Left ventricle myocardium superior (tissue), 1 donor: ENCODE measurements around the gene MAB21L3. TPM values are rescaled to one million over a fixed set of nuclear protein-coding genes. Genes with fewer than 3 reads are reported as not detected.

Experiments
- ATAC-seq: fragments of 200-7000 bp; cut with Tn5 transposase; one replicate; pipeline ENCODE4 v1.9.1; 2020; ENCODE audit warnings: mild to moderate bottlenecking, moderate library complexity
- DNase-seq: peaks from one replicate; pipeline ENCODE4 v3.0.0-alpha.2; 2020
- intact Hi-C: fragments of 100-400 bp; cut with micrococcal nuclease; formaldehyde crosslinking; loops from one replicate; pipeline ENCODE4 v1.11.0; 2022
- long read RNA-seq: library from polyadenylated mRNA; unstranded; transcript quantifications from one replicate; pipeline ENCODE4 v2.0.0, GENCODE V29; 2021
- total RNA-seq: library from RNA; stranded (reverse); fragmentation: NEBNext Ultra II Directional; extraction: Animal tissue kit (Norgen Biotek cat#: 25700); gene quantifications from one replicate; pipeline ENCODE4 v1.2.1, GENCODE V29; 2021
- donor health status: DM: no; HTN: yes; CAD: no; lungs with severe emphysema.

The MAB21L3 gene
- not detected for total RNA-seq
- long read RNA-seq: 0 reads

DNA sequence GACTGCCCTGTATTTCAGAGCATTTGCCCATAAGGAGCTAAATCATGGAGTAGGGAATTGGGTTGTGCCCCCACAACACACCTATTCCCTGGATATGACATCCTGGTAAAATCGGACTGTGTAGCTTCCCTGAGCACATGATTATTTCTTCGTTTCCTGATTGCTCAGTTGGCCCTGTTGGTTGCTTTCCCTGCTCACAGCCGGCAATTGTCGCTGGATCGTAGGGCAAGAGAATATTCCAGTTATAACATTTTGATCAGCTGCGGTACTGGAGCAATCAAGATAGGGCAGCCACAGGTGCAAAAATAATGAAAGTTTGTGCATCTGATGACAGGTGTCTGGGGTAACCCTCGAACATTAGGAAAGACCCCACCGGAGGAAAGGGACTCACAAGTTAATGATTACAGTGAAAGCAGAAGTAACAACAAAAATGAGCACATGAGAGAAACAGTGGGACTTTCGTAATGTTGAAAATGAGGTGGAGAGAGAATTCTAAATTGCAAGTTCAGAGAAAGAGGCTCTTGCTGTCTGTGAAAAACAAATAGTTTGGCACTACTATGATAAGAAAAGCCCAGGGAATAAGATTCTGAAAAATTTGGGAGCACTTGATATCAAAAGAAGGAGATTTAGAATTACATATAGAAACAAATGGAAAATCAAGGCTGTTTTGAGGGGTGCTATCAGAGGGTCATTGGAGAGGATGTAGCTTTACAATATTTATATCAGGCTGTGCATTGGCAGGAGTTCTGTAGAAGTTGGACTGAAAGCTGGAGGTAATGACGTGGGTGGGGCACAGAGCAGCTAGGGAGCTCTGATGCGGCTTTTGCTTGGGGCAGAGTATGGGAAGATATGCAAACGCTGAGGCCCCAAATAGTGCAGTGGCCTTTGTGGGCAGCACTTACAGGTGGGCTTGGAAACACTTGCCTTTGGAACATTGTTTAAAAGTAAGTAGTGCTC lies at the start of gene MAB21L3:
Gene MAB21L3, plus strand, starts transcription at position 833 of the 957 bp plus-strand sequence. CDS start 1,217 bp downstream, outside the sequence.
- ATAC-seq: peak; percentile 47
- intact Hi-C loops: no loop called here
- no peak for DNase-seq

DNA sequence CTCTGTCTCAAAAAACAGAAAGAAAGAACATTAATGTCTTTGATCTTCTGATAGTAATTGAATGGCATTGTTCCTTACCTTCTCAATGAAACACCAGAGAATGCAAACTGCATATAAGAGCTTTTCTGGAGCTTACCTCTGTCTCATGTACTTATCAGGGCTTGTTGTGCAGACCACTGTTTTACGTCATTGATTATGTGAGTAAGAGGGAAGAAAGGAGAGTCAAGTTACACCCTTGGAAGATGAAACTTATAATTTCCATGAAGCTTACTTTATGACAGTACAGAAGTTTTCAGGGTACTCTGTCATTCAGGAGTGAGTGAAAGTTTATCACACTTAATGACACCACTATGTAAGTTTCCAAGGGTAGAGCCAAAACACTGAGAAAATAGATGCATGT lies 49.0 kb upstream of the MAB21L3 start:
- no peak for DNase-seq
- no peak for ATAC-seq
- intact Hi-C loops: no loop called here

DNA sequence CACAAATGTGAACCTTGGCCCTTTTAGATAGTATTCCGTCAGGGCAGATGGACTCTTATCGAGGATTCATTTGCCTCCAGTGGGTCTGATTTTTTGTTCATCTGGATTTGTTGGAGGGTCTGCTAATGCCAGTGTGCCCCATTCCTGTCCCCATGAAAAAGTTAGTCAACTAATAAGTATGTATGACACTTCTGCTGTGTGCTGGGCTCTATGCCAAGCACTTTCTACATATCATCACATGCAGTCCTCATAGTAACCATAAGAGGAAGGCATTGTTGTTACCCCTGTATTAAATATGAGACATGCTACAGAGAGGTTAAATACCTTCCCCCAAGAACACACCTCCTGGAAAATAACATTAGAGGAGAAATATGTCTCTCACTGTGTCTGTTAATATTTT lies 46.6 kb upstream of the MAB21L3 start:
- intact Hi-C loops: no loop called here
- ATAC-seq: no peak

DNA sequence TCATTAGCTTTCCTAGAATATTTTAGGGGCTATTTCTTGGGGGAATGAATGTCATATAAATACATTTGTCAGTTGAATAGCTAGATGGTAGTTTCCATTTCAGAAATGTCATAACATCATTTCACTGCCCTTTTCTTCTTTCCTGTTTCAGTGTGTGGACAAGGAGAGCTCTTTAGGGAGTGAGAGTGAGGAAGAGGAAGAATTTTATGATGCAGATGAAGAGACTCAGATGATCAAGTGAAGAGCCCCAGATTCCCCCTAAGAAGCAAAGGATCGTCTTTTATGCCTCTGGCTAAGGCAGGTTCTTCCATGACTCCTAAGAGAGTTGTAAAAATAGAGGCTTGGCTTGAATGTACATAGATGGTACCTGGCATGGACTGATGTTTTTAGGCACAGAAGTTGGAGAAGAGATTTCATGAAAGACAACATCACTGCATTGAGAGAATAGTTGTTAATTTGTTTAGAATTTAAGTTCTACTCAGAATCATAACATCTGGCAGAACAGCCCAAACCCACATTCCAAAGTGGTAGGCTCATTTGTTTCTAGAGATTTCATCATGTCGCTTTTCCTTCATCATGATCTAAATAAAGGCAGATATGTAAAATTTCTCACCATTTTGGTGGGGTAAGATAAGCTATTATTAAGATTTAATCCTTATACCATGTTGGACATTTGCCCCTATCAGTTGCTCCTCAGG lies 44.2 kb upstream of the MAB21L3 start:
- intact Hi-C loops: no loop called here
- DNase-seq (no peak), ATAC-seq (peak; percentile 72)

More for the DNA sequence above, 46.6 kb upstream of the MAB21L3 start:
- no peak for DNase-seq

DNA sequence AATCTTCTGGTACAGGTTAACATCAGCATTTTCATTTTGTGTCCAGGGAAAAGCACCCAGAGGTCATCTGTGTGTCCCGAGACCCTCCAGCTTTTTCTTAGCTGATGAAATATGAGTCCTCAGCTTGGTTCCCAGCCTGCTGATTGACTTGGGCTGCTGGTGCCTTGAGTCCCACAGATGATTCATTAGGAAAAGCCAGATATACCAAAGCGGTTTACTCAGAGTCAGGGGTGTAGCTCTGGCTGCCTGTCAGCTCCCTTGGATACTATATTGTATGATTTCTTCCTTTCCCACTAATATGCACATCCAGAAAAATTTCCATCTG lies 43.7 kb upstream of the MAB21L3 start:
- ATAC-seq (peak; percentile 95), DNase-seq (peak; percentile 54)
- intact Hi-C loops: no loop called here

DNA sequence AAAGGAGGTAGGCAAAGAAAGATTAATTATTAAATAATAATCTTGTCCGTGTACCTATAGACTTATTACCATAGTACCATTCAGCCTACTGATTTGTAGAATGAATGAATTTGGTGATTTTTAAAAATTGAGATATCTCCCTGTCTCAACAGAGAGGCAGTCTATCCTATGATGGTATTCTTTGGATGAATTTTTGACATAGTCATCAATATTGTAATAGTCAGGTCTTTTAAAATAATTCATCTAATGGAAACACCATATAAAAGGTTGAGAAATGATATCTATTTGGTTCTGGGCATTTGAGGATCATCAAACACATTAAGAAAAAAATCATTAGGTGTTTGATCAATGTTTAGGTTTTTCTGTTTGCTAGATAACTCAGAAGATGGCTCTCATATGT lies 35.6 kb upstream of the MAB21L3 start:
- intact Hi-C loops: no loop called here
- ATAC-seq (no peak), DNase-seq (no peak)

DNA sequence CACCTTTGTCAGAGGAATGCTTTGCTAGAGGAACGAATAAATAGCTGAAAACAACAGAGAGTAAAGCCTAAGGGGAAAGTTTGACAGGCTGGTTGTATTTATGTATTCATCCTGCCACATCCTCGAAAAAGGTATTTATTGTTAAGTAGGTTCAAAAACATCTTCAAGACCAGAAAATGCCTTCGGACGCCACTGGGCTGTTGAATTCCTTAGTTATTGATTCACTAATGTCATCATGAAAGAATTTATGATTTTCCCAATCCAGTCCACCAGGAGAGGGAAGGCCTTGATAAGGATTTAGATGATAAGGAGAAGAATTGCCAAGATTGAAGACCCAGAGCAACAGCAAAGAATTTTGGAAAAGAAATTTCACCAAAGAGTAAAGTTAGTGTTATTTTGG lies 35.2 kb upstream of the MAB21L3 start:
- no peak for ATAC-seq
- intact Hi-C loops: no loop called here
- DNase-seq: no peak

DNA sequence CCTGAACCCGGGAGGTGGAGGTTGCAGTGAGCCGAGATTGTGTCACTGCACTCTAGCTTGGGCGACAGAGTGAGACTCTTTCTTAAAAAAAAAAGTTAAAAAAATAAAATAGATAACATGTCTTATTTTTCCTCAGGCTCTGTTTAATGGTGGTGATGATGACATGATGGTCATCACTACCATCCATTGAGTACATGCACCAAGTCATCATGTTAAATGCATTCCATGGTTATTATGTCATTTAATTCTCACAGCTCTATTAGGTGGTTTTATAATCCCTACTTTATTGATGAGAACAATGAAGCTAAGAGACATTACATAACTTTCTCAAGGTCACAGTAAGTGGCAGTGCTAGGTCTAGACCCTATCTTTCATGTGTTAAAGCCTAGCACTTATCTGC lies 34.4 kb upstream of the MAB21L3 start:
- no peak for ATAC-seq
- DNase-seq: no peak
- intact Hi-C loops: no loop called here

DNA sequence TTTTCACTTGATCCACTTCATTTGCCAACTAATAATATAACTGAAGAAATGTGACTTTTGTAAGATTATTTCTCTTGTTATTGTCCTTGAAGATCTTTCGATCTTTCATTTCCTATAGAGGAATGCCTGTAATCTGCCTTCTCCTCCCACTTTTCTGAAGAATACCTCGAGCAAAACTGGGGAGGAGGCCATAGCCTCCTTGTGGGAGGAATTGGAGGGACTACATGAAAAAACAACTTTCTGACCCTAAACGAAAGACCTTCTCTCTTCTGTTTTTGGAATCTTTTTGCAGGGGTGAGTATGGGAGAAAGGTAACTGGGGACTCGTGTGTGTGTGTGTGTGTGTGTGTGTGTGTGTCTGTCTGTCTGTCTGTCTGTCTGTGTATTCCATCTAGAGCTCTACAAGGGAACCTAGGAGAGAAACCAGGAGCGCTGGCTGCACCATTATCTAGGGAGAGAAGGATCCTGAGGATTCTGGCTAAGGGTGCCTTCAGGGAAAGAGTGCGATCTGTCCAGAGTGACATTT lies 32.4 kb upstream of the MAB21L3 start:
- ATAC-seq (no peak), DNase-seq (no peak)
- intact Hi-C loops: no loop called here

DNA sequence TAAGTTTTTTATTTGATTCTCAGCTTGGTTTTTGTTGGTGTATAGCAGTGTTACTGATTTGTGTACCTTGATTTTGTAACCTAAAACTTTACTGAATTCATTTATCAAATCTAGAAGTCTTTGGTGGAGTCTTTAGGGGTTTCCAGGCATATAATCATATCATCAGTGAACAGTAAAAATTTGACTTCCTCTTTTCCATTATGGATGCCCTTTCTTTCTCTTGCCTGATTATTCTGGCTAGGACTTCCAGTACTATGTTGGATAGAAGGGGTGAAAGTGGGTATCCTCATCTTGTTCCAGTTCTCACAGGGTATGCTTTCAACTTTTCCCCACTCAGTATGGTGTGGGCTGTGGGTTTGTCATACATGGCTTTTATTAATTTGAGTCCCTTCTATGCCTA lies 23.6 kb upstream of the MAB21L3 start:
- DNase-seq (no peak), ATAC-seq (no peak)
- intact Hi-C loops: no loop called here

DNA sequence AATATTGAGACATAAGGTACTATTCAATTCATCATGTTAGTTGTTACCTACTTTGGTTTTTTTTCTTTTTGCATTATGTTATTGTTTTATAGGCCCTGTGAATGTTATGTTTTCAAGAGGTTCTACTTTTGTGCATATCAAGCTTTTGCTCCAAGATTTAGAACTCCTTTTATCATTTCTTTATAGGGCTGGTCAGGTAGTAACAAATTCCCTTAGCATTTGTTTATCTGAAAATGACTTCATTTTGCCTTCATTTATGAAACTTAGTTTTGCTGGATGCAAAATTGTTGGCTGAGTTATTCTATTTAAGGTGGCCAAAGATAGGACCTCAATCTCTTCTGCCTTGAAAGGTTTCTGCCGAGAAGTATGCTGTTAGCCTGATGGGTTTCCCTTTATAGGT lies 21.3 kb upstream of the MAB21L3 start:
- DNase-seq: no peak
- intact Hi-C loops: no loop called here

DNA sequence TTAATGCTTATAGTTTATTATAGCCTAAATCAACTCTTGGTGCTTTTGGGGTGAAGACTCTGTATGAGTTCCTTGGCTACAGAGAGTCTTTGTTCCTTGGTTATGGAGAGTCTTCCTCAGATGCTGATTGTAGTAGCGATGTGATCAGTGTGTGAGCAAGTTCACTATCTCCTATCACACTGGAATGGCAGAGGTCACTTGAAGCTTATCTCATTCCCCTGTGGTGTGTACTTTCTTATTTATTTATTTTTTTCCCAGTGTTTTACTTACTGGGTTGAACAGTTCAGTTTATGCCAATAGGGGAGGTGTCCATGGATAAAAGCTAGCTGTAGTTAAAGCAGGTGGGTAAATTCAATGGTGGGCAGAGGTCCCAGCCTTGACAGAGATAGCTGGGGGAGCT lies 20.1 kb upstream of the MAB21L3 start:
- intact Hi-C loops: no loop called here
- ATAC-seq: no peak

More for the DNA sequence above, 21.3 kb upstream of the MAB21L3 start:
- ATAC-seq: no peak

DNA sequence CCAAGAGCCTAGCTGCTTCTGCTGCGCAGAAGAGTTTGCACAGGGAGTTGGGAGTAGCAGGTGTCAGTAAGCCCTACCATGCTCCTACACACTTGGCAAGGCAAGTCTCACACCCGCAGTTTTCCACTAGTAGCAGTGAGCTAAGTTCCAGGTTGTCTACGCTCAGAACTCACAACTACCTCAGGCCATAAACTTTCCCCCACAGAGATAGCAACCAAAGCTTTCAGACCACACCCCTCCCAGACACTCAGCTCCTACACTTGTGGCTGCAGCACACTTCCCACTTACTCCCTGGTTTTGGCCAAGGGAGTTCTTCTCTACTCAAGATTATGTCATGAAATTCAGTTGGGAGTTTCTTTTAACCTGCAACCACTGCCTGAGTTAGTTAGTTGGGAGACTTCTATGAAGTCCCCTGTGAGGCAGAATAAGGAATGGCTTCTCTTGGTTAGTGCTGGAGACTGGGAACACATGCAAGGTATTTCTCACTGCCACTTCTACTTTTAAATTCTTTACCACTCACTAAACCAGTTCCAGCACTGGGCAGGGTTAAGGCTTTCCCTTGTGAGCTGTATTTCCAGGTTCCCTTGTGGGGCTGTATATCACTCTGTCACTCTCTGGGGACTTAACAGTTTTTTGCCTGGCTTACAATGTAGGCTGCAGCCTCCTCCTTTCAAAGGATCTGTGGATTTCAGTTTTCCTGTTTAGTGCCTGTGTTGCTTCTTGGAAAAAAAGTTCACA lies 18.3 kb upstream of the MAB21L3 start:
- DNase-seq: no peak
- intact Hi-C loops: no loop called here
- no peak for ATAC-seq

More for the DNA sequence above, 20.1 kb upstream of the MAB21L3 start:
- no peak for DNase-seq

DNA sequence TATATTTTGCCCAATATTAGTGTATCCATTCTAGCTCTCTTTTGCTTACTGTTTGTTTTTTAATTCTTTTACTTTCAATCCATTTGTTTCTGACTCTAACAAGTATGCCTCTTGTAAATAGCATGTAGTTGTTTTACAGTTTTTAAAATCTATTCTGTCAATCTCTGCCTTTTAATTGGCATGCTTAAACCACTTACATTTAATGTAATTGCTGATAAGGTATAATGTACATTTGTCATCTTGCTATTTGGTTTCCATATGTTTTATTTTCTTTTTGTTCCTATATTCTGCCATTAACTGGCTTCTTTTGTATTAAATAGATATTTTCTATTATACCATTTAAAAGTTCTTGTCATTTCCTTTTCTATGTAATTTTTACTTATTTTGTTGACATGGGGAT lies 16.2 kb upstream of the MAB21L3 start:
- DNase-seq (no peak), ATAC-seq (no peak)
- intact Hi-C loops: no loop called here

DNA sequence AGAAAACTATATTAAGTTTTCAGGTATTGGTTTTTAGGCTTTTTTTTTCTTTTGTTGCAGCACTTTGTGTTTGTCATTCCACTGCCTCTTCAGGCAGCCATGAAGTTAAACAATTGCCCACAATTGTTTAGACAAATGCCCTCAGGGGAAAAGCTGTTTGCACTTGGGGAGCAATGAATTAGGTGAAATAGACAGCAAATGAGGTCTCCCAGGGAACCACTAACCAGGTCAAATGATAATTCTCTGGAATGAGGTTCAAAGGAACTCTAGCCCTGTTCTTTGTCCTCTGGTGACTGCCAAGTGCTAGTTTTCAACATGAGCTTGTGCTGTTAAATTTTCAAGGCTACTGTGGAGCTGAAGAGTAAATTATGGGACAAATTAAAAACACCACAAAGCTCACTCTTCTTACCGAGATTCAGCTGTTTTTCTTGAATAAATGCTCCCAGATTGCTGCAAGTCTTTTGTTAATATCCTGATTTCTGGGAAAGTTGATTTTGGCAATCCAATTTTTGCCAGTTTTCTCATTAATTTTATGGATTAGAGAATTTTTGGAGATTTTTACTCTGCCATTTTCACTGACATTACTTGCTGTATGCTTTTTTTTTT lies 15.1 kb upstream of the MAB21L3 start:
- intact Hi-C loops: no loop called here
- ATAC-seq: no peak
- no peak for DNase-seq

DNA sequence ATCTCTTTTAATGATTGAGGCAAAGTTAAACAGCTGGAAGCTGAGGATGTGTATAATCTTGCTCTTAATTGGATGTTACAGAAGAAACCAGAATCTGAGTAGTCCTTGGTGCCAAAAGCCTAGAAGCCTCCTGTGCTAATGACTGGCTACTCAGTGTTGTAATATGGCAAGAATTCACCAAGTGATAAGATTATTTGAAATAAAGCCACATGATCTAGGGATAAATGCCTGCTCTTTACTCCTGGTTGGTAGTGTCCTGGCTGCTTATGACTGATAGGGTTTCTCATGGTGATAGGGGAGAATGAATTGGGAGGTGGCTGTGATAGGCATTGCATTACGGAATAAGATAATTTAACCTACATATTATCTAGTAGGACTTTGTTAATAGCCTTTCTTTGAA lies 13.6 kb upstream of the MAB21L3 start:
- DNase-seq (no peak), ATAC-seq (no peak)
- intact Hi-C loops: no loop called here

DNA sequence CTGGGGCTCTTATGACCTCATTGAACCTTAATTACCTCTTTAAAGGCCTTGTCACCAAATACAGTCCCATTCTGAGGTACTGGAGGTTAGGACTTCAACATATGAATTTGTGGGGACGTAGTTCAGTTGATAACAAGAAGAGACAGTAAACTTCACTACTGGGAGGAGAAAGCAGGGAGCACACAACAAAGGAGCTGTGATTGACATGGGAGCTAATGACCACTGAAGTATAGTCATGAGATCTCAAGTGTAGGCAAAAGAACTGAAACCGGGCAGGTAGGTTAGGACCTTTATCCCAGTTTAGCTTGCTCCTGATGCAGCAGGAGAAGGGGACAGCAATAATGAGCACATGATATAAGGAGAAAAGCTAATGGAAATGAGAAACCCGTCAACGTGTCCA lies 11.8 kb upstream of the MAB21L3 start:
- no peak for DNase-seq
- ATAC-seq: no peak
- intact Hi-C loops: no loop called here

DNA sequence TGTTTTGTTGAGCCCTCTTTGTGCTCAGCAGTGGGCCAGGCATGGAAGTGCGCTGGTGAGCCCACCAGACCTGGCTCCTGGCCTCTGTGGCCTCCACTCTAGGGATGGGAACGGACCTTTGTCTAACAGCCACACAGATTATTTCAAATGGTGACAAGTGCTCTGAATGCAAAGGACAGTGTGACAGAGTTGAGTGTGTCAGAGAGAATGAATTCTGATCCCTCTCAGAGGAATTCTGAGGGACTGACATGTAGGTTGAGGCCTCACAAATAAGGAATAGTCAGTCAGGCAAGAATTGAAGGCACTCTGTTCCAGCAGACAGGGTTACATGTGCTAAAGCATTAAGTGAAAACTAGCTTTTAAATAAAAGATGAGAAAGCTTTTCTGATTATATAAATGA lies 11.3 kb upstream of the MAB21L3 start:
- DNase-seq (no peak), ATAC-seq (no peak)
- intact Hi-C loops: no loop called here

DNA sequence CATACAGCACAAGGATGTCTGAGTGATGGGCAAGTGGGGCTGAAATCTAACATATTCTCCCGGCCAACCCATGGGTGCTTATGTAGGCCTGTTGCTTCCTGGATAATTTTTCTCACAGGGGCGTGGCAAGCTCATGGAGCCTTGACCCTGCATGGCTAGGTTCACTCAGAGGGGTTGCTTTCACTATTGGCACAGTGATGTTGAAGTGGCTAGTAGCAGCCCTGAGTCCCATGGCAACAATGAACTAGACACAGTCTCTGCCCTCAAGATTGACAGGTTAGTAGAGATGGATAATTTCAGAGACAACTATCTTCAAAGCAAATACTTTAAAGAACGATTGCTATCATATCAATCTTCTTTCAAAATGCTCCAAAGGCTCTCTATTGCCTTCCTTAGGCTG lies 6.5 kb upstream of the MAB21L3 start:
- intact Hi-C loops: no loop called here
- ATAC-seq: no peak
- no peak for DNase-seq
